Panc1 (cell line): Measurements from ENCODE around the gene TOMM5.
"Not testable (repeated sequence)": the region's sequence is repeated elsewhere in the genome, so short reads cannot be mapped to it uniquely, and the experiment has no call there.

Experiments used
- CTCF ChIP-seq: fragments of 450-650 bp; IDR thresholded peaks from 2 replicates; pipeline ENCODE4 v1.5.1; 2017; ENCODE audit warnings: mild to moderate bottlenecking
- POLR2AphosphoS5 ChIP-seq: IDR thresholded peaks from 2 replicates; pipeline ENCODE4 v1.6.1; 2012; ENCODE audit warnings: mild to moderate bottlenecking, low read depth, low read length, moderate library complexity
- REST ChIP-seq, 2 experiments: IDR thresholded peaks; 2 replicates each; pipeline ENCODE4 v1.6.1; 2011 to 2012; ENCODE audit warnings: low read depth in 2 of 2, control low read depth in 1 of 2, low read length in 1 of 2, mild to moderate bottlenecking in 1 of 2, moderate library complexity in 1 of 2; ENCODE audit not compliant: insufficient read depth in 1 of 2
- SIN3A ChIP-seq: IDR thresholded peaks from 2 replicates; pipeline ENCODE4 v1.6.1; 2012; ENCODE audit warnings: low read depth, mild to moderate bottlenecking, low read length, moderate library complexity, borderline replicate concordance; ENCODE audit not compliant: insufficient read depth
- TCF7L2 ChIP-seq: IDR thresholded peaks from 2 replicates; pipeline ENCODE4 v1.6.1; 2011; ENCODE audit warnings: mild to moderate bottlenecking, low read depth, low read length, inconsistent platforms

GRCh38 chr9:37602061-37602460, 9.7 kb upstream of the TOMM5 start:
- not testable (repeated sequence) for TF ChIP-seq CTCF; TCF7L2; REST (IDR thresholded peaks at IDR 0.05; ENCODE audit: insufficient read depth in 1 of 2, low read depth in 2 of 2, low read length in 1 of 2); POLR2AphosphoS5; SIN3A
